Measurements from ENCODE around the gene PLEKHA5.
"Not testable (repeated sequence)": the region's sequence is repeated elsewhere in the genome, so short reads cannot be mapped to it uniquely, and the experiment has no call there.

PLEKHA5 gene

DNA sequence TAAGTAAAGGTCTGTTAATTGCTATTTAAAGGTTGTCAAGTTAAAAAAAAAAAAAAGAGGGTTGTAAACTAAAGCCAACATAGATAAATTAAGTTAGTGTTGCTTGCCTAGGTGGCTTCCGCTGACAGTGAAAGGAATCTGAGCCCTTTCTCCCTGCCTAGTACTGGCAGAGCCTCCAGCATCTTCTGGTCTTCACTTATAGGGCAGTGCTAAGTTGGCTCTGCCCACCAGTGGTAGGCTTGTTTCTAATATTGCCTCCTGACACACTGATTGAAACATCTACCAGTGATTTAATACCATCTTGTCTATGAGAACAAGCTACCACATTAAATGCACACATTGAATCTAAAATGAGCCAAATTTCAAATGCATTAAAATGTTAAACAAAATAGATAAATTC lies 39.7 kb downstream of the PLEKHA5 start:
- DNase-seq, result no peak

DNA sequence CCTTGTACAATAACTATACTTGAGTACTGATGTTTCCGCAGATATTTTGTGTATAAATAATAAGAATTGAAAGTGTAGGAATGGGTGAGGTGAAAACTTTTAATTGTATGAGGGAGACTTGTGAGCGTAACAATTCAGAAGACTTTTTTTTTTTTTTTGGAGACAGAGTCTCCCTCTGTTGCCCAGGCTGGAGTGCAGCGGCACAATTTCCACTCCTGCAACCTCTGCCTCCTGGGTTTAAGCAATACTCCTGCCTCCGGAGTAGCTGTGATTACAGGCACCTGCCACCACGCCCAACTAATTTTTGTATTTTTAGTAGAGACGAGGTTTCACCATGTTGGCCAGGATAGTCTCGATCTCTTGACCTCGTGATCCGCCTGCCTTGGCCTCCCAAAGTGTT lies 40.8 kb downstream of the PLEKHA5 start:
- DNase-seq, result not testable (repeated sequence)

DNA sequence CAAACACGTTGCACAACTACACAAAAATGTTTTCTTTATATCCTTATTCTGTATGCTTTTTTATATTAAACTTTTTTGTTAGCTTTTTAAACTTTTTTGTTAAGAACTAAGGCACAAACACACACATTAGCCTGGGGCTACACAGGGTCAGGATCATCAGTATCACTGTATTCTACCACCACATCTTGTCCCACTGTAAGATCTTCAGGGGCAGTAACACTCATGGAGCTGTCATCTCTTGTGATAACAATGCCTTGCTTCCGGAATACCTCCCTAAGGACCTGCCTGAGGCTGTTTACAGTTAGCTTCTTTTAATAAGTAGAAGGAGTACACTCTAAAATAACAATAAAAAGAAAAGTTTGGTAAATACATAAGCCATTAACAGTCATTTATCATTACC lies 42.2 kb downstream of the PLEKHA5 start:
- DNase-seq, result no peak

DNA sequence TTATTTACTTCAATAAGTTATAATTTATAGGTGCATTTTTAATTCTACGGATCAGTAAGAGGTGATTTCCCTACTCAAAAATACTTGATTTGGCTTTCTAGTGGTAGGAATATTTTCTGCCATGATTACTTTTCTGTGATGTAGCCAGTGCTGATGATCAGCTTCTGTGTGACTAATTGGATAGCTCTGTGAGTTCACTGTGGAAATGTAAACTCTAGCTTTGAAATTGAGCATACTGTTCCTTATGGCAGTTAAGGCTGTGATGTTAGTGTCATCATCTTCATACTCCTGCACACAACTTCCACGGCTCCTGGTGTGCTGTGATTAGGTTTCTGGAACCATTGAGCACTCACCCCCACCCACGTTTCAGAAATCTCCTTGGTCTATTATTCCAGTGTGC lies 48.2 kb downstream of the PLEKHA5 start:
- DNase-seq, result no peak

DNA sequence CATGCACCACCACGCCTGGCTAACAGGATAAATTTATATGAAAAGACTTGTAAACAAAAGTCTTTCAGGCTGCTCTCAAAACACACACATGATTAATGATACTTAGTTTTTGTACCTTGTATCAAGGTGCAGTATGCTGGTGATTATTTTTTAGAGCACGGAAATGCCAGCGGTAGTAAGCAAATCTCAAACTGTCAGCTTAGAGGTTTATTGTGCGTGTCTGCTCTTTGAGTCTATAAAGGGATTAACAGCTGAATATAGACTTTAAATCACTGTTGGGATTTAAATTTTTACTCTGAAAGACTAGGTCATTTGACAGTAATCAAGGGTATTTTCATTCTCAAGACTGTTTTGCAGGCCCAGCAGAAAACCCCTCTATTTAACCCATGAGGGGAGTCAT lies 50.5 kb downstream of the PLEKHA5 start:
- DNase-seq, result no peak

DNA sequence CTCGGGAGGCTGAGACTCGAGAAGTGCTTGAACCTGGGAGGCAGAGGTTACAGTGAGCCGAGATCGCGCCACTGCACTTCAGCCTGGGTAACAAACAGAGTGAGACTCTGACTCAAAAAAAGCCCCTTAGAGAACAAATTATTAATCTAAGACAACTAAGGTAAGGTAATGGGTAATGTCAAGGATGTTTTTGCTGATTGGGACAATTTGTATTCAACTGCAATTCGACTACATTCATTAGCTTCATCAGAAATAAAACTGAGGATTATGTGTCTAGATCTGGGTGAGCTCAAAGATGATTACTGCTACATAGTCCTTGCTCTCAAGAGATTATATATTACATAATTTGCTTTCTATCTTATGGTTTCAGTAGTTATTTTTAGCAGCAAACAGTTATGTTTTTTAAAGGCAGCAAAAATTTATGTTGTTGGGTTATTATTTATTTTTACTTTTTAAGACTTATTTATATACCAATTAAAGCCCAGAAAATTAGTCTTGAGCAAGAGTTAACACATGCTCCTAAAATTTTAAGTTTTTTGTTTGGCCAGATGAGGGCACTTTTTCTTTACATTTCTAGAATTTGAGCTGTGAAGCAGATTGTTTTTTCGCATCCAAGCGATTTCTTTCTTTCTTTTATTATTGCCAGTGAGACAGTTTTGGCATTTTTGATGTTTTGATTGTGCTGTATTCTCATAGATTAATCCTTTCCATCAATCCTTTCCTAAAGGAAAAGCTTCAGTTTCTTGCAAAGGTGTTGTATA lies 52.3 kb downstream of the PLEKHA5 start:
- no peak for DNase-seq

DNA sequence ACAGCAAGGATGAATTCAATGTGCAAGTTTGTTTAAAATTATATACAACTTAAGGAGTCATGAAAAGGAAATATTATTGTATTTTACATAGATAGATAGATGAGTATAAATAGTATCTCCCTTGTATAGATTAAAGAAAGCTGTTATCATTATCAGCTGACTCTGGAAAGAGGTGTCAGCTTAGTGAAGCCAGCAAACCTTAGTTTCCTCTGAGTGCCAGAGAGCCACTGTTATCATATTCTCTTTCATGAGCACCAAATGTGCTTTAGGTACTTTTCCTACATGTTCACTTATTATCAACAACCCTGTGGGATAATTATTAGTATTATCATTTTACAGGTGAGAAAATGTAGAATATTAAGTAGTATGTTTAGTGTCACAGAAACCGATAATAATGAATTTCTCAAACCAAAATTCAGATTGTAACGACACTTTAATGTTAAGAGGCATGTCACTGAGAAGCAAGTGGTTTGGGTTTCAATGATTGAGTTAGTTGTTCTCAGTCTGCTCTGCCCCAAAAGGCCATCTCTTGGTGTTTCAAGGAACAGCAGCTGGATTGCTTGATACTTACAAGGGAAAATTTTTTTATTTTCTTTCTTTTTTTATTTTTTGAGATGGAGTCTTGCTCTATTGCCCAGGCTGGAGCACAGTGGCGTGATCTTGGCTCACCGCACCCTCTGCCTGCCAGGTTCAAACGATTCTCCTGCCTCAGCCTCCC lies 53.7 kb downstream of the PLEKHA5 start:
- no peak for DNase-seq

DNA sequence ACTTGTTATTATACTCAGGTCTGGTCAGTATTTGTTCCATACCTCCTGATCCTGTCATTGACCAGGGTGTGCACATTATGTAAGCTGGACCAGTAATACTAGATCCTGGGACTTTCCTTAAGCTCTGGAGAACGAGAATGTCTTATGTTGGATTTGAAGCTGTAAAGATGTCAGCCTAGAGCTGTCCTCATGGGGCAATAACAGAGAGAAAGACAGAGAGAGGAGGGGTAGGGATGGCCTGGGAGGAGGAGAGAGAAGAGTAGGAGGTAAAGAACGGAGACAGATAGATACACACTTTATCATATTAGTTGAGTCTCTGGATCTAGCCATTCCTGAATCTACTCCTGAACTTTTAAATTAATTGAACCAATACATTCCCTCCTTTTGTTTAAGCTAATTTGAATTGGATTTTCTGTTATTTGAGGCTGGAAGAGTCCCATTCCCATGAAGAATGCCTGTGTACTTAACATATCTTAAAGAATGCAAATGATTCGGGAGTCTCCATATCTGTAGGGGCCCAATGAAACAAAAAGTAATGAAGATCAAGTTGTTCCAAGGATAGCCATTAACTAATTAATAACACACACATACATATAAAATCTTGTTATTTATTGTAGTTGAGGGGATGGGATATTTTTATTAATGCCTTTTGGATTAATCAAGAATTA lies 55.9 kb downstream of the PLEKHA5 start:
- DNase-seq, result no peak

GRCh38 chr12:19186722-19187661 lies 57.5 kb downstream of the PLEKHA5 start:
- DNase-seq, result no peak

GRCh38 chr12:19189522-19189921 lies 60.0 kb downstream of the PLEKHA5 start:
- DNase-seq, result no peak

GRCh38 chr12:19190292-19191031 lies 60.9 kb downstream of the PLEKHA5 start:
- no peak for DNase-seq

DNA sequence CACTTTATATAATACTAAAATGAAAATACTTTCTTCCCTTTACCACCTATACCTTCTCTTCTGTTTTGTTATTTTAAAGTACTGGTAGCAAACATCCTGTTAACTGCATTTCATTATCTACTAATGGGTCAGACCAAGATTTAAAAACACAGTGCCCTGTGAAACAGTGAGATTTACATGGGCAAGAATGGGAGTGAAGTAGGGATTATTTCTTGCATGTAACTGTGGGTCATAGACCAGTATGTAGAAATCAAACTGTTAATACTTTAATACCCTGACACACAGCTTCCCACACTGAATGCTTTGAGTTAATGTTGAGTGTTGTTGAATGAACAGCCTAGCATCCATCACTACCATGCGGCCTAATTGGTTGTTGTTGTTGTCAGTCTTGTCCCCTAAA lies 61.6 kb downstream of the PLEKHA5 start:
- no peak for DNase-seq

GRCh38 chr12:19191563-19191962 lies 62.0 kb downstream of the PLEKHA5 start:
- no peak for DNase-seq

- no peak for DNase-seq
Measured at GRCh38 chr12:19192710-19193109, 63.2 kb downstream of the PLEKHA5 start.

GRCh38 chr12:19194963-19195362 lies 65.4 kb downstream of the PLEKHA5 start:
- DNase-seq, result no peak

- no peak for DNase-seq
Measured at GRCh38 chr12:19196959-19197630, 67.6 kb downstream of the PLEKHA5 start.

DNA sequence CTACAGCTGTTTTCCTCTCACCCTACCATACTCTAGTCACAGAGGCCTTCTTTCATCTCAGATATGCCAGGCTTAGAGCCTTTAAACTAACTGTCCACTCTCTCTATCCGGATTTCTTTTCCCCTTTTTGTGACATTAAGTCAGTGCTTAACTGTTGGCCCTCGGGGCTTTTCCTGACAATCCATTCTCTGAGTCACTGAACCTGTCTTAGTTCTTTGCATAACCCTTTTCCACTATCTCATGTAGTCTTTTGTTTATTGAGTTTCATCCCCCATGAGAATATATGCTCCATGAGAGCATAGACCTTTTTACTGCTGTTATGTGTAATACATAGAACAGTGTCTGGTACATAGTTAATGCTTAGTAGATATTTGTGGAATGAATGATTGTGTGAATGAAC lies 68.7 kb downstream of the PLEKHA5 start:
- DNase-seq, result no peak

DNA sequence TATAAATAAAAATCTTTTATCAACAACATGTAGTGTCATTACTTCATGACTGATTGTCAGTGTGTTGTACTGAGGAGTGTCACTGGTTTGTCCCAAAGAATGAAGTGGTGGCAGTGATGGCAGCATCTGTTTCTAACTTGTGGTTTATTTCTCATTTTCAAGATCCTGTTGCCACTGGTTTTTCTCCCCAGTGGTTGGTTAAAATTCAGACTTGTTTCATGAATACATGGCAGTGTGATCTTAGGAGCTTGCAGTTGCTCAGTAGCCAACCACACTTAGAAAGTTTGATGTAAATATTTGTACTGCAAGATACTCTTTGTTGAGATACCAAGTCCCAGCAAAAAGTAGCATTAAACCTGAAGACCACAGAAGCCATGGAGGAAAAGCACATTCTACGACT lies 69.8 kb downstream of the PLEKHA5 start:
- no peak for DNase-seq

DNA sequence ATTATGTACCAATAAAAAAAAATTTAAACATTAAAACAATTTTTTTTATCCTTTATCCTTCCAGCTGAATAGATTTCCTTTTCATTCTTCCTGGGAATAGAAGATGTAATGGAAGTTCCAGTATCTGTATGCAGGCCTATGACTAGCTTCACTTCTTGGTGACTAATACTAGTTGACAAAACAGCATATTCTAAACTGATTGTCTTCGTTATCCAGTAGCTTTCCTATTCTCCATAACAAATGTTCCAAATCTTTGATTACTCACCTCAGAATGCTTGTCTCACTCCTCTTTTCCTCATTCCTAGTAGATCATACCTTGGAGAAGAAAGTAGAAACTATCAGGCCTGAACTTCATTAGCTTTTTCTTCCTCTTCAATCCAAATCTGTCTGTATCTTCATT lies 70.7 kb downstream of the PLEKHA5 start:
- DNase-seq, result no peak

DNA sequence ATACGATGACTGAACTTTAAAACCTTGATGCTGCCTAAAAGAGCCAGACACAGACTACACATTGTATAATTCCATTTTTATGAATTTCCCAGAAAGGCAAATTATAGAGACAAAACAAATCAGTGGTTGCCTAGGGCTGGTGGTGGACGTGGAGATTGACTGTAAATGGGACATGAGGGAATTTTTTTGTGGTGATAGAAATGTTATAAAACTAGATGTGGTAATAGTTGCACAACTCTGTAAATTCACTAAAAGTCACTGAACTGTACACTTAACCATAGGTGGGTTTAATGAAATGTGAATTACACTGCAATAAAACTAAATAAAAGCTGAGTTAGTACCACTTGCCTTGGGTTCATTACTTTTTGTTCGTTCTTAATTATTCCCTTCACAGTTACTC lies 72.1 kb downstream of the PLEKHA5 start:
- no peak for DNase-seq

DNA sequence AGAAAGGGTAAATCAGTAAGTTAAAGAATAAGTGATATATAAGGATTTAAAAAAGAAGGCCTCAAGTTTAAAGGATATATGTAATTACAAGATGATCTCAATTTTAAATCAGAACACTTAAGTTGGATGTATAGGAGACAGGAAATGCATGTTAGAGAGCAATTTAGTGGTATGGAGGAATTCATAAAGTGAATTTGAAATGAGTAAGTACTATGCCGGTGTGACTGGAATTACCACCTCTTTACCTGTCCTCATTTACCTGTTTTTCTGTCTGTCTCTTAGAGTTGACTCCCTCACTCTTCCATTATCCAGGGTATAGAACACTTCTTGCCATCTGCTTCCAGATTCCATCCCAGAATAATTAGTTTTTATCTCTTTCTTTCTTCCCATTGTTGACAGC lies 73.5 kb downstream of the PLEKHA5 start:
- no peak for DNase-seq

Measured in activated CD4-positive, alpha-beta T cell treated with anti-CD3 and anti-CD28 coated beads for 4 hours (primary cell).